OCI-LY3 (cell line): ENCODE data around the gene MKRN1.

Source experiments
- EZH2phosphoT487 ChIP-seq: fragments of 200-600 bp; shearing (Covaris generic); IDR thresholded peaks from 2 replicates; pipeline ENCODE4 v1.6.1; 2018; ENCODE audit warnings: antibody characterized with exemption, mixed run types, low read depth
- TF ChIP-seq, protein P1 (sequence below): fragments of 200-600, 300-600 bp; sonication (generic); IDR thresholded peaks from 2 replicates; pipeline ENCODE4 v1.5.1; 2014; ENCODE audit warnings: antibody characterized with exemption, low read length, low read depth

DNA sequence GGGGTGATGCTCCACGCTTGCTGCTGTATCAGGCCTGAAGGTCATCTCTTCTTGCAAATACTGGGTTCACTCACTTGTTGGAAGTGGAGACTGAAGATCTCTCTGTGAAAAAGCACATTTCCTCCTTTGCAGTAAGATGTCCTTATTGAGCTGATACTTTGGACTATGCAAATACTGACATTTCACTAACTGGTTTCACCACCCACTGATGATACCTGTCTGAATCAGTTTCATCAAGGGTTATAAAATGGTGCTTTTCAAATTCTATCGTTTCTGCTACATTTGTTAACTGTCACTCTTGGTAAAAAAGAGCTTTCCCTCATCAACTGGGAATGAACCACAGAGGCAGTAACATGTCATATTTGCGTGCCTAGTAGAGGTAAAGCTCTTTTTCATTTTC, 39.9 kb downstream of the MKRN1 start:
- TF ChIP-seq, protein P1, sequence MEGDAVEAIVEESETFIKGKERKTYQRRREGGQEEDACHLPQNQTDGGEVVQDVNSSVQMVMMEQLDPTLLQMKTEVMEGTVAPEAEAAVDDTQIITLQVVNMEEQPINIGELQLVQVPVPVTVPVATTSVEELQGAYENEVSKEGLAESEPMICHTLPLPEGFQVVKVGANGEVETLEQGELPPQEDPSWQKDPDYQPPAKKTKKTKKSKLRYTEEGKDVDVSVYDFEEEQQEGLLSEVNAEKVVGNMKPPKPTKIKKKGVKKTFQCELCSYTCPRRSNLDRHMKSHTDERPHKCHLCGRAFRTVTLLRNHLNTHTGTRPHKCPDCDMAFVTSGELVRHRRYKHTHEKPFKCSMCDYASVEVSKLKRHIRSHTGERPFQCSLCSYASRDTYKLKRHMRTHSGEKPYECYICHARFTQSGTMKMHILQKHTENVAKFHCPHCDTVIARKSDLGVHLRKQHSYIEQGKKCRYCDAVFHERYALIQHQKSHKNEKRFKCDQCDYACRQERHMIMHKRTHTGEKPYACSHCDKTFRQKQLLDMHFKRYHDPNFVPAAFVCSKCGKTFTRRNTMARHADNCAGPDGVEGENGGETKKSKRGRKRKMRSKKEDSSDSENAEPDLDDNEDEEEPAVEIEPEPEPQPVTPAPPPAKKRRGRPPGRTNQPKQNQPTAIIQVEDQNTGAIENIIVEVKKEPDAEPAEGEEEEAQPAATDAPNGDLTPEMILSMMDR, result no peak
- no peak for TF ChIP-seq EZH2phosphoT487
